NT2/D1 (cell line): ENCODE results near the gene CHST6.

Experiments
- SUZ12 ChIP-seq: IDR thresholded peaks from 2 replicates; pipeline ENCODE4 v1.6.1; 2011; ENCODE audit not compliant: insufficient read length, insufficient read depth; ENCODE audit errors: extremely low read depth
- YY1 ChIP-seq: IDR thresholded peaks from 2 replicates; pipeline ENCODE4 v1.6.1; 2011; ENCODE audit not compliant: insufficient read length, insufficient read depth
- ZNF274 ChIP-seq: IDR thresholded peaks from 2 replicates; pipeline ENCODE4 v1.6.1; 2011; ENCODE audit warnings: mild to moderate bottlenecking, low read depth, low read length

GRCh38 chr16:75535901-75536300, 40.7 kb upstream of the CHST6 start, which contains the start of gene CHST5:
- TF ChIP-seq YY1 (no peak), ZNF274 (no peak), SUZ12 (no peak)
